Measurements from ENCODE around the gene IL1RAPL1.

- TF ChIP-seq POLR2A (IDR thresholded peaks at IDR 0.05; ENCODE audit: extremely low read depth, insufficient read length) (no peak), CTCF (IDR thresholded peaks at IDR 0.05; ENCODE audit: low read depth, low read length) (no peak), MAX (IDR thresholded peaks at IDR 0.05; ENCODE audit: low read depth, low read length) (no peak)
These were observed 795.6 kb downstream of the IL1RAPL1 start for GRCh38 chrX:29382811-29383210.

Measured in NB4 (cell line).